ENCODE results near the gene CAPZA2.
"Not testable (repeated sequence)": the region's sequence is repeated elsewhere in the genome, so short reads cannot be mapped to it uniquely, and the experiment has no call there.

CAPZA2 gene

DNA sequence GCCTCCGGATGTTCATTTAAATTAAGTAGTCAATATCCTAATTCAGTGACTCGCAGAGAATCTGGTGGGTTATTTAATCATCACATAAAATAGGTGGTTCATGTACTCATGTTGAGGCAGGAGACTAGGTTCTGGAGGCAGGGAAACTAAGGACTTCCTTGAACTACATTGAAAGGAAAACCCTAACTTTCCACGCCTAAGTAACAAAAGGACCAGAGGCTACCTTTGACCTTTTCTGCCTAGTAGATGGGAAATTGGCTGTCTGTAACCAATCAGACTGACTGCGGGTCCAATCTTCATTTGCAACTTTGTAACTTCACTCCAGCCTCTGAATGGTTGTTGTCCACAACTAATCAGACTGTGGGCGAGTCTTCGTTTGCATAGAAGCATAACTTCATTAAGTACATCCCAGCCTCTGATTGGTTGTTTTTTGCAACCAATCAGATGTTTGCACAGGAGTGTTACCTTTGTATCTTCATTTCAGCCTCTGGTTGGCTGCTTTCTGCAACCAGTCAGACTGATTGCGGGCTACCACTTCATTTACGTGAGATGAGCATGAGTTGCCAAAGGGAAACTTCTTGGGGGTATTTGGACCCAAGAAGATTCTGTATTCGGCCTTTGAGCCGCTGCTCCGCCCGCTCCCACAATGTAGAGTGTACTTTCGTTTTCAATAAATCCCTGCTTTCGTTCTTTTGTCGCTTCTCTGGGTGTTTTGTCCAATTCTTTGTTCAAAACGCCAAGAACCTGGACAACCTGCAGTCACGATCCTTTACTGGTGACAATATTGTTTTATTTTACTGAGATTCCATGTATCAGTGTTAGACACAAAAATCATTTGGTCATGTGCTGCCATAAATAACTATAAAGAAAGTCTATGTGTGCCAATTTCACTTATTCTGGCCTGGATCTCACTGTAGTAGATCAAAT is 89.2 kb downstream of the CAPZA2 start:
- no peaks in the 10 kb centered on the region for H3K9me3 Mint-ChIP-seq (ENCODE audit: low read depth)
- no peak overlapping the region for H3K27ac Mint-ChIP-seq
- H3K4me3 Mint-ChIP-seq, result peak overlapping the region; percentile 83
- H3K4me1 Mint-ChIP-seq (ENCODE audit: low read depth), result peaks cover 25% of the 10 kb centered on the region
- no peaks in the 10 kb centered on the region for H3K27me3 Mint-ChIP-seq
- H3K36me3 Mint-ChIP-seq, result no peaks in the 10 kb centered on the region

DNA sequence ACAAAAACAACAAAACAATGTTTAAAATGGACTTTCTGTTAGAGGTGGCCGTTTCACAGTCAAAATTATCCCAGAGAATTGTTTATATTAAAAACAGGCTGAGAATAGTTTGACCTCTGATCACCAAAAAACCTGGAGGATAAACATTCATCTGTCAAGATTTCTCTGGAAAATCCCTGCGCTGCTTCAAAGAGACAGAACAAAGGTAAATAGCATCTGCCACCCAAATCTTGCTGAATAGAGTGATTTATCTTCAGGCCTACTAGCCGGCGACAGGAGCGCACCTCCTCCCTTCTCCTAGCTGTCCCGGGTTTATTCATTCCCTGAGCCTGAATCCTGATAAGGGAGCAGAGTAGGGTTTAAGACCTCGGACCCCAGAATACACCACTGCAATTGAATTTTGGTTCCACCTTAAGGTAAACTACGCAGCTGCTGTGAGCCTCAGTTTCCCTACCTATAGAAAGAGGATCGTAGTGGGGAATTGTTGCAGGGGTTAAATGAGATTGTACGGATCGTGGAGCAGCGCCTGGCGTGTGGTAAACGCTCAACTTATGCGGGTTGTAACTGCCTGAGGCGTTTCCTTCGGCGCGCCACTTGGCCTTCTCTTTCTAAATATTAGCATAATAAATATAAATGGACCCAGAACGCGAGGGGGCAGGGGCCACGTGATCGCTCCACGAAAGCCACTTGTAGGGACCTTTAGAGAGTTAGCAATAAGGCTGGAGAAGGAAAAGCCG is 90.4 kb downstream of the CAPZA2 start:
- peak overlapping the region; percentile 83 for H3K4me3 Mint-ChIP-seq
- H3K27ac Mint-ChIP-seq, result peak overlapping the region; percentile 81
- H3K4me1 Mint-ChIP-seq (ENCODE audit: low read depth), result peaks cover 25% of the 10 kb centered on the region
- H3K9me3 Mint-ChIP-seq (ENCODE audit: low read depth), result no peaks in the 10 kb centered on the region
- no peaks in the 10 kb centered on the region for H3K27me3 Mint-ChIP-seq
- no peaks in the 10 kb centered on the region for H3K36me3 Mint-ChIP-seq

DNA sequence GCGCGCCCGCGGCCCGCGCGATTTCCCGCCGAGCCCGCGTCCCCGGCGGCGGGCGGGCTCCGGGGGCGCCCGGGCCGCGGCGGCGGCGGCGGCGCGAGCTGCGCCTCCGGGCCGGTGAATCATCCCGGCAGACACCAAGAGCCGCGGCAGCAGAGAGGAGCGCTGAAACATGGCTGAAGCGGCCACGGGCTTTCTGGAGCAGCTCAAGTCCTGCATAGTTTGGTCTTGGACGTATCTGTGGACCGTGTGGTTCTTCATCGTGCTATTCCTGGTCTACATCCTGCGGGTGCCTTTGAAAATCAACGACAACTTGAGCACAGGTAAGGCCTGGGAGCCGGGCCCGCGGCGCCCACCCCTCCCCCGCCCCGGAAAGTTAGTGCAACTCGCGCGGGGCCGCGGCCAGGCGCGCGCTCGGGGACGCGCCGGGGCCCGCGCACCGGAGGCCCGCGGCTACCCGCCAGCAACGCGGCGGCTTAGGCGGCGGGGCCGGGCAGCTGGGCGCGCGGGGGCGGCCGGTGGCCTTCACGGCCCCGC is 91.1 kb downstream of the CAPZA2 start, which contains the start of gene ST7:
ST7 (plus strand) TSS at position 130 of the 534 bp plus-strand sequence; CDS start at position 170, 40 bp downstream.
- no peaks in the 10 kb centered on the region for H3K9me3 Mint-ChIP-seq (ENCODE audit: low read depth)
- peaks cover 25% of the 10 kb centered on the region for H3K4me1 Mint-ChIP-seq (ENCODE audit: low read depth)
- H3K36me3 Mint-ChIP-seq, result no peaks in the 10 kb centered on the region
- no peaks in the 10 kb centered on the region for H3K27me3 Mint-ChIP-seq
- peak within 1 kb of the TSS; percentile 94 for H3K27ac Mint-ChIP-seq
- peak within 1 kb of the TSS; percentile 95 for H3K4me3 Mint-ChIP-seq

DNA sequence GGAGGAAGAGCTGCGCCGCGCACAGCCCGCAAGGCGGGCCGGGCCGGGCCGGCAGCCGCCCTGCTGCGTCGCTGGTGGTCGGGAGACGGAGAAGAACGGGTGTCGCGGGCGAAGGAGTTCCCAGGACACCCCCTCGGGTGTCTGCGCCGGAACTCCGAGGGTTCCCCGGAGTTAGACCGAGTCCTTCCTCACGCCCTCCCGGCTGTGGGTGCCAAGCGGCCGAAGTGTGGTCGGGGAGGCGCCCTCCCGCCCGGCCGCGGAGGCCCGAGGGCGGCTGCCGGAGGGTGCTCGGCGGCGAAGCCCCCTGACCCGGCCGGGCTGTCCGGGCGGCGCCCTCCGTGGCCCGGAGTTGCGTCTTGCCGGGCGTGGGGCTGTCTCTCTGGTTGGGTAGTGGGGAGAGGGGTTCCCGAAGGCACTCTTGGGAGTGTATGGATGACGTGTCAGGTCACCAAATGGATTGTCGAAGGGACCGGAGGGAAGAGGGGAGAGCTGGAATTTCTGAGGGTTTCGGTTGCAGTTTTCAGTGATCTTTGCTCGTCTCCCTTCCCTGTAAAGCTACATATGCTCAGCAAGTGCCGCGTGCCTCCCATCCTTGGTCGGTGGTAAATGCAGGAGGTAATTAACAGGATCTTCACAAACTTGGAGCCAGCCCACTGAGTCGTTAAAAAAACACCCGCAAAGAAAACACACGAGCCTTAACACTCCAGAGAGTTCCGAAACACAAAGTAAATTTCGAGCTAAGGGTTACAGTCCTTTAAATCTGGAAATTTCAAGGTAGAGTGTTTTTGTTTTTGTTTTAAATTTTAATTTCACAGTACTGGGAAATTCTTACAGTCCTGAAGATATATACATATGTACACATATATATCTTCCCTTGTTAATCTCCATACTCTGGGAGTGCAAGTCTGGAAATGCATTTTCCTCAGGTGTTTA is 91.8 kb downstream of the CAPZA2 start:
- Mint-ChIP-seq H3K4me3 (peak overlapping the region; percentile 95), H3K36me3 (no peaks in the 10 kb centered on the region), H3K9me3 (ENCODE audit: low read depth) (no peaks in the 10 kb centered on the region), H3K4me1 (ENCODE audit: low read depth) (peaks cover 25% of the 10 kb centered on the region), H3K27ac (peak overlapping the region; percentile 94), H3K27me3 (no peaks in the 10 kb centered on the region)

- Mint-ChIP-seq H3K9me3 (ENCODE audit: low read depth) (no peaks in the 10 kb centered on the region), H3K27ac (no peak overlapping the region), H3K36me3 (no peaks in the 10 kb centered on the region), H3K4me3 (peak overlapping the region; percentile 95), H3K27me3 (no peaks in the 10 kb centered on the region), H3K4me1 (ENCODE audit: low read depth) (peaks cover 25% of the 10 kb centered on the region)
Observed at GRCh38 chr7:116955340-116955739, 93.0 kb downstream of the CAPZA2 start.

DNA sequence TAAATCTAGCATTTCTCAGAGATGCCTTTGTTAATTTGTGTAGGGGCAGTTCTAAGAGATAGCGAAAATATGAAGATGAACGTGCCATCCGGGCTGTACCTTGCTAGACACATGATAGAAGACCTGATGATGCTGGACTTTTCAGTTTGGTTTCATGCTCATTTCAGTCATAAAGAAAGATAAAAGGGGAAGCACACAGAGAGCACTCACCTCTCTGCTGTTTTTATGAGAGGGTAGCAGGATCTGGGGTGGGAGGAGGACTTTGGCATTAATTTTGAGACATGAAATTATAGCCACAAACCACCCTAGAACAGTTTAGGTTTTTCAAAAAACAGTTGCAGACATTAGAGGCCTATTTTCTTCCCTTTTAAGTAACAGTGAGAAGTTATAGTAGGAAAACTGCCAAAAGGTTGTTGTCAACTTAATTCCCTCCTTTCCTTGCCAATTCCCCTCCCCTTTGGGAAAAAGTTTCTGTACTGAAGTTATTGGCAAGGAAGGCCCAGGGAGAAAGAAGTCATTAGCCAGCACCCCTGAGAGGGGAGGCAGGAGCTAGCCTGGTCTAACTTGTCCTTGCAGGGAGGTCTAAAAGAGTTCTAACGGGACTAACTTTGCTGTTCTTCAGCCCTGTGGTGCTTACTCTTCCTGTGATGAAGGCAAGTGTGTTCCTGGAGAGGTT is 93.6 kb downstream of the CAPZA2 start:
- Mint-ChIP-seq H3K4me1 (ENCODE audit: low read depth) (peaks cover 25% of the 10 kb centered on the region), H3K27me3 (no peaks in the 10 kb centered on the region), H3K27ac (no peak overlapping the region), H3K36me3 (no peaks in the 10 kb centered on the region), H3K4me3 (peak overlapping the region; percentile 42), H3K9me3 (ENCODE audit: low read depth) (no peaks in the 10 kb centered on the region)

DNA sequence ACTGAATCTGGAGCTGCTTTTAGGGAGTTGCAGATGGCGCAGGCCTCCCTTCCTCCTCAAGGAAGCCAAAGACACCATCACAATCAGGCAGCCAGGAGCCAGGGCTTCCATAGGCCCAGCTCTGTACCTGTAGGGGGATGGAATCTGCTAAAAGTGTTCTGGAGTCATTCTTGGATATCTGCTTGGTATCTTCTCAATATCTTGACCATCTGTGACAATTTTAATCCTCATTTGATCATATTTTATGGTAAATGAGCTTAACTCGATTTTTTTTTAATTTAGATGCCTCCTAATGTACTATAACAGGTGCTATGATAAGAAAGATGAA is 94.1 kb downstream of the CAPZA2 start:
- Mint-ChIP-seq H3K27me3 (no peaks in the 10 kb centered on the region), H3K27ac (no peak overlapping the region), H3K36me3 (no peaks in the 10 kb centered on the region), H3K4me1 (ENCODE audit: low read depth) (peaks cover 25% of the 10 kb centered on the region), H3K9me3 (ENCODE audit: low read depth) (no peaks in the 10 kb centered on the region), H3K4me3 (peak overlapping the region; percentile 18)

- no peaks in the 10 kb centered on the region for H3K27me3 Mint-ChIP-seq
- H3K4me1 Mint-ChIP-seq (ENCODE audit: low read depth), result peaks cover 25% of the 10 kb centered on the region
- H3K4me3 Mint-ChIP-seq, result no peak overlapping the region
- H3K27ac Mint-ChIP-seq, result no peak overlapping the region
- H3K36me3 Mint-ChIP-seq, result no peaks in the 10 kb centered on the region
- no peaks in the 10 kb centered on the region for H3K9me3 Mint-ChIP-seq (ENCODE audit: low read depth)
Observed at GRCh38 chr7:116957874-116958273, 95.5 kb downstream of the CAPZA2 start.

DNA sequence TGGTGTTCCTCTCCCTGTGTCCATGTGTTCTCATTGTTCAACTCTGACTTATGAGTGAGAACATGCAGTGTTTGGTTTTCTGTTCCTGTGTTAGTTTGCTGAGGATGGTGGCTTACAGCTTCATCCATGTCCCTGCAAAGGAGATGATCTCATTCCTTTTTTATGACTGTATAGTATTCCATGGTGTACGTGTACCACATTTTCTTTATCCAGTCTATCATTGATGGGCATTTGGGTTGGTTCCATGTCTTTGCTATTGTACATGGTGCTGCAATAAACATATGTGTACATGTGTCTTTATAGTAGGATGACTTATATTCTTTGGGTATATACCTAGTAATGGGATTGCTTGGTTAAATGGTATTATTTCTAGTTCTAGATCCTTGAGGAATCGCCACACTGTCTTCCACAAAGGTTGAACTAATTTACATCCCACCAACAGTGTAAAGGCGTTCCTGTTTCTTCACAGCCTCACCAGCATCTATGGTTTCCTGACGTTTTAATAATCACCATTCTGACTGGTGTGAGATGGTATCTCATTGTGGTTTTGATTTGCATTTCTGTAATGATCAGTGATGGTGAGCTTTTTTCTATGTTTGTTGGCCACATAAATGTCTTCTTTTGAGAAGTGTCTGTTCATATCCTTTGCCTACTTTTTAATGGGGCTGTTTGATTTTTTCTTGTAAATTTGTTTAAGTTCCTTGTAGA is 99.7 kb downstream of the CAPZA2 start:
- H3K27ac Mint-ChIP-seq; H3K4me1 Mint-ChIP-seq (ENCODE audit: low read depth); H3K27me3 Mint-ChIP-seq; H3K36me3 Mint-ChIP-seq; H3K9me3 Mint-ChIP-seq (ENCODE audit: low read depth); H3K4me3 Mint-ChIP-seq: not testable (repeated sequence)

GRCh38 chr7:116963234-116963633 is 100.8 kb downstream of the CAPZA2 start:
- no peak overlapping the region for H3K27ac Mint-ChIP-seq
- H3K36me3 Mint-ChIP-seq, result no peaks in the 10 kb centered on the region
- H3K4me1 Mint-ChIP-seq (ENCODE audit: low read depth), result peaks cover 2% of the 10 kb centered on the region
- H3K9me3 Mint-ChIP-seq (ENCODE audit: low read depth), result no peaks in the 10 kb centered on the region
- no peaks in the 10 kb centered on the region for H3K27me3 Mint-ChIP-seq
- H3K4me3 Mint-ChIP-seq, result no peak overlapping the region

DNA sequence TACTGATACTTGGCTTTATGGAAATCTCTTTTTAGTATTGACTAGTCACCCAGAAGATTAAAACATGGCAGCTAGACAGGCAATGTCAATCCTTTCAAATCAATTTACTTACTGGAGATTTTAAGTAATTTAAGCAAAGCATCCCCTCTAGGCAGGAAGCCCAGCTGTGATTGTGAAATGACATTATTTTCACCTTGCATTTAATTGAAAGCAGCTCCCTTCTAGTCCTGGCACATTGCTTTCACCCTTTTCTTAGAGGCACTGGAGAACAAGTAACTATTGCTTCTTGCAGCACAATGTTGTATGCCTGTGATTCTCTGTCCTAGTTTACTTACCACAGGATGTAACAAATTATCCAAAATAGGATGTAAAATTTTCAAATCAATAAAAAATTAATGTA is 104.2 kb downstream of the CAPZA2 start:
- H3K36me3 Mint-ChIP-seq, result no peaks in the 10 kb centered on the region
- no peak overlapping the region for H3K27ac Mint-ChIP-seq
- H3K4me1 Mint-ChIP-seq (ENCODE audit: low read depth), result peaks cover 2% of the 10 kb centered on the region
- H3K9me3 Mint-ChIP-seq (ENCODE audit: low read depth), result no peaks in the 10 kb centered on the region
- H3K4me3 Mint-ChIP-seq, result no peak overlapping the region
- H3K27me3 Mint-ChIP-seq, result no peaks in the 10 kb centered on the region

GRCh38 chr7:116967254-116967922 is 105.0 kb downstream of the CAPZA2 start:
- peaks cover 3% of the 10 kb centered on the region for H3K27me3 Mint-ChIP-seq
- no peaks in the 10 kb centered on the region for H3K36me3 Mint-ChIP-seq
- H3K27ac Mint-ChIP-seq, result no peak overlapping the region
- no peak overlapping the region for H3K4me3 Mint-ChIP-seq
- H3K4me1 Mint-ChIP-seq (ENCODE audit: low read depth), result peaks cover 1% of the 10 kb centered on the region
- no peaks in the 10 kb centered on the region for H3K9me3 Mint-ChIP-seq (ENCODE audit: low read depth)

GRCh38 chr7:116967983-116968382 is 105.6 kb downstream of the CAPZA2 start:
- Mint-ChIP-seq H3K9me3 (ENCODE audit: low read depth) (no peaks in the 10 kb centered on the region), H3K4me1 (ENCODE audit: low read depth) (no peaks in the 10 kb centered on the region), H3K4me3 (no peak overlapping the region), H3K27me3 (peaks cover 3% of the 10 kb centered on the region), H3K27ac (no peak overlapping the region), H3K36me3 (no peaks in the 10 kb centered on the region)

Measured in activated naive CD8-positive, alpha-beta T cell (primary cell).